Esophagus muscularis mucosa (tissue), 4 donors: ENCODE results near the gene RNLS. TPM values are rescaled to one million over a fixed set of nuclear protein-coding genes. Genes with fewer than 3 reads are reported as not detected.

Experiments used
- DNase-seq: peaks from one replicate; pipeline ENCODE4 v3.0.0-alpha.2; 2017; ENCODE audit errors: extremely low spot score
- H3K27ac ChIP-seq, 4 donors: fragments of 200-600 bp; sonication (generic); replicated peaks in 1 of 4; 1 replicate in 3 of 4; 2 replicates in 1 of 4; pipeline ENCODE4 v1.5.1; 2016 to 2019; ENCODE audit warnings: mild to moderate bottlenecking in 1 of 4
- H3K27me3 ChIP-seq, 4 donors: fragments of 200-600 bp; sonication (generic); one replicate each; pipeline versions ENCODE4 v1.5.1 to v1.6.0; 2016 to 2019
- H3K36me3 ChIP-seq, 4 donors: fragments of 200-600 bp; sonication (generic); one replicate each; pipeline ENCODE4 v1.5.1; 2016 to 2019
- H3K4me1 ChIP-seq, 4 donors: fragments of 200-600 bp; sonication (generic); one replicate each; pipeline ENCODE4 v1.5.1; 2016 to 2019
- H3K4me3 ChIP-seq, 4 donors: fragments of 200-600 bp; sonication (generic); 1 replicate in 2 of 4; 2 replicates in 2 of 4; pipeline ENCODE4 v1.5.1; 2016 to 2019; ENCODE audit warnings: mild to moderate bottlenecking in 4 of 4, moderate library complexity in 1 of 4
- H3K9me3 ChIP-seq, 4 donors: fragments of 200-600 bp; sonication (generic); 1 replicate in 3 of 4; 2 replicates in 1 of 4; pipeline ENCODE4 v1.5.1; 2016 to 2019
- EP300 ChIP-seq: sonication (generic); formaldehyde crosslinking; IDR thresholded peaks from one replicate; pipeline ENCODE4 v1.6.1; 2017; ENCODE audit warnings: antibody characterized with exemption
- POLR2A ChIP-seq: fragments of 450-650 bp; IDR thresholded peaks from one replicate; pipeline ENCODE4 v1.6.1; 2017; ENCODE audit warnings: antibody characterized with exemption, moderate library complexity, mild to moderate bottlenecking, low read depth
- POLR2AphosphoS5 ChIP-seq, 2 donors: sonication (generic); formaldehyde crosslinking; IDR thresholded peaks; one replicate each; pipeline ENCODE4 v1.6.1; 2017; ENCODE audit warnings: antibody characterized with exemption in 2 of 2
- WGBS: methylation state at CpG from one replicate; pipeline ENCODE4 v1.1.5; 2018; 5-methylcytosine and 5-hydroxymethylcytosine counted together
- intact Hi-C: fragments of 100-400 bp; cut with DNase I; formaldehyde crosslinking; loops from one replicate; pipeline ENCODE4 v1.15.1; 2023
- total RNA-seq, 4 donors: library from RNA; depleted of rRNA; stranded (reverse); fragments of >200 nt; gene quantifications; one replicate each; pipeline versions ENCODE4 v1.1.0 to v1.2.1, GENCODE V29; 2016
- TF ChIP-seq, protein P1 (sequence below), 3 experiments: fragments of 200-600 bp in 2 of 3; fragments of 450-650 bp in 1 of 3; sonication (generic) in 2 of 3; IDR thresholded peaks; one replicate each; pipeline ENCODE4 v1.5.1; 2017 to 2019; ENCODE audit warnings: antibody characterized with exemption in 3 of 3, mild to moderate bottlenecking in 2 of 3, moderate library complexity in 1 of 3

RNLS gene
- total RNA-seq, 4 donors from 2014 or later = 6.7 to 12.9 (median 10.9) TPM

DNA sequence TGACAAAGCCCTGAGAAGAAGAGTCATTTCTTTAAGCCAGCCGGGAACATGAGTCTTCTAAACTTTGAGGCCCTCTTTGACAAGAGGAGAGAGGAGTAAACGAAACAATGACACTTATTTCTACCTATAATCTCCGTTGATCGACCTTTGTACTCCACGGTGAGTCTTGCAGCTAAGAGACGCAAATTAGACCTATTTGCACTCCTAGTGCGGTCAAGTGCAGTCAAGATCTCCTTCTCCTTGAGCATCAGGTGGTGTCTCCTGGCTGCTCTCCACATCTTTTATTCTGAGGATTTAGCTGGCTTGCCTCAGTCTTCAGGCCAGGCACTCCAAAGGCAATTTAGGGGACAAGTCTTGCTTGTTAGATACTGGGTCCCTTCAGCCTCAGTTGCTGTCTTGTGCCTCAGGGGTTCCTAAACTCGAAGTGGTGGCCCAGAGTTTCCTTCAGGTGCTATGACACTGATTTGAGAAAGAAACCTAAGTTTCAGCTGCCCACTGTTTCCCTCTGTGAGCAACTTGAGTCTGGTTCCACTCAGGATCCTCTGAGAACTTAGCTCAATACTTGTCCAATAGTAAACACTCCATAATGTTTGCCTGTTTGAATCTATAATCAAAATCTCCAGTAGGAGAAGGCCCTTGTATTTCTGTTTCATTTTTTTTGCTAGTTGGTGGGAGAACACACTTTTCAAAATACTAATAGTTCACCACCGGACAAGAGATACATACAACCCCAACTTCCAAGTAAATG, 312.9 kb downstream of the RNLS start:
- intact Hi-C loops = no loop called here
- TF ChIP-seq, protein P1, sequence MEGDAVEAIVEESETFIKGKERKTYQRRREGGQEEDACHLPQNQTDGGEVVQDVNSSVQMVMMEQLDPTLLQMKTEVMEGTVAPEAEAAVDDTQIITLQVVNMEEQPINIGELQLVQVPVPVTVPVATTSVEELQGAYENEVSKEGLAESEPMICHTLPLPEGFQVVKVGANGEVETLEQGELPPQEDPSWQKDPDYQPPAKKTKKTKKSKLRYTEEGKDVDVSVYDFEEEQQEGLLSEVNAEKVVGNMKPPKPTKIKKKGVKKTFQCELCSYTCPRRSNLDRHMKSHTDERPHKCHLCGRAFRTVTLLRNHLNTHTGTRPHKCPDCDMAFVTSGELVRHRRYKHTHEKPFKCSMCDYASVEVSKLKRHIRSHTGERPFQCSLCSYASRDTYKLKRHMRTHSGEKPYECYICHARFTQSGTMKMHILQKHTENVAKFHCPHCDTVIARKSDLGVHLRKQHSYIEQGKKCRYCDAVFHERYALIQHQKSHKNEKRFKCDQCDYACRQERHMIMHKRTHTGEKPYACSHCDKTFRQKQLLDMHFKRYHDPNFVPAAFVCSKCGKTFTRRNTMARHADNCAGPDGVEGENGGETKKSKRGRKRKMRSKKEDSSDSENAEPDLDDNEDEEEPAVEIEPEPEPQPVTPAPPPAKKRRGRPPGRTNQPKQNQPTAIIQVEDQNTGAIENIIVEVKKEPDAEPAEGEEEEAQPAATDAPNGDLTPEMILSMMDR (IDR thresholded peaks at IDR 0.05) = no peak
- TF ChIP-seq POLR2A = no peak
- Histone ChIP-seq H3K4me3 (no peak overlapping the region), H3K27me3 (no peaks in the 10 kb centered on the region), H3K9me3 (no peaks in the 10 kb centered on the region), H3K36me3 (no peaks in the 10 kb centered on the region), H3K4me1 (peaks cover 0 to 6% (median 2%) of the 10 kb centered on the region in 4 donors), H3K27ac (no peak overlapping the region)
- DNase-seq = no peak
- WGBS = 97% methylated on average over 9 of the region's 9 CpGs

DNA sequence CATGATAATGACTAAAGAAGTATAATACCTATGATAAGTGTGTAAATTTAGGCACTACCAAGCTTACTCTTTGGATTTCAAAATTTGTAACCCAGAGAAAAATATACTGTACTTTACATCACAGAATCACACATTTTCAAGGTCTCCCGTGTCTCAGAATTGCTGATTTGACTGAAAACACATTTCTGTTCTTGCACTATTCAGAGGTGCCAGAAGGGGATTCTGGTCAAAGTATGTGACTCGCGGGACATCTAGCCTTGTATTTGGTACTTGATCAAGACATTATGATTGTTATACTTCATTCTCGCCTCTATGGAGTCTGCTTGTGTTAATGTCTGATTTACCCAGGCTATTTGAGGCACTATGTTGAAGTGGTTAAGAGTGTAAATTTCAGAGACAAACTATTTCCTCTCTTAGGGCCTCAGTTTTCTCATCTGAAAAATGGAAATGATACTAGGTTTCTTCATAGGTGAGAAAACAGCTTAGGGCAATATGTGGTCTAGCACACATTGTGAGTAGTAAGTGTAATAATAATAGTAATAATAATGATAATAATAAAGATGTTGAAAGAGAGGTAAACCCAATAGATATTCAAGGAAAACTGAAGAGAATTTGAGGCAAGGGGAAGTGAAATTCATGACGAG, 320.4 kb downstream of the RNLS start:
- no peak for DNase-seq
- 94% methylated on average over 5 of the region's 5 CpGs for WGBS
- Histone ChIP-seq H3K27ac (no peak overlapping the region), H3K36me3 (no peaks in the 10 kb centered on the region), H3K9me3 (no peaks in the 10 kb centered on the region), H3K27me3 (no peaks in the 10 kb centered on the region), H3K4me1 (no peaks in the 10 kb centered on the region), H3K4me3 (no peak overlapping the region)
- no peak for TF ChIP-seq POLR2A
- TF ChIP-seq, protein P1 (IDR thresholded peaks at IDR 0.05) = no peak
- intact Hi-C loops = no loop called here

DNA sequence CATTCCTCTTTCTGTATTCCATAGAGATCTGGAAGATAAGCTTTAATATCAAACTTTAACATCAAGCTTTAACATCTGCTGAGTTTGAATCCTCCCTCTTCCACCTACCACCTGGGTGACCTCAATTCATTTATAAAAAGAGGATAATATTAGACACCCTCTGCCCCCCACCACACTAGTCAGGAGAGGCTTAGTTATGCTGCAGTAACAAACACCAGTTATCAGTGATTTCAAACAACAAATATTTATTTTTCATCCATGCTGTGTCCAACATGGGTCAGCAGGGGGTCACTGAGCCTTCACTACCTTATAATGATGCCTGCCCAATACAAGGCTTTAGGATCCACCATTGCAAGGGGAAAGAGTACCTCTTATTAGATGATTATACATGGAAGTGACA, 322.0 kb downstream of the RNLS start:
- intact Hi-C loops = no loop called here

DNA sequence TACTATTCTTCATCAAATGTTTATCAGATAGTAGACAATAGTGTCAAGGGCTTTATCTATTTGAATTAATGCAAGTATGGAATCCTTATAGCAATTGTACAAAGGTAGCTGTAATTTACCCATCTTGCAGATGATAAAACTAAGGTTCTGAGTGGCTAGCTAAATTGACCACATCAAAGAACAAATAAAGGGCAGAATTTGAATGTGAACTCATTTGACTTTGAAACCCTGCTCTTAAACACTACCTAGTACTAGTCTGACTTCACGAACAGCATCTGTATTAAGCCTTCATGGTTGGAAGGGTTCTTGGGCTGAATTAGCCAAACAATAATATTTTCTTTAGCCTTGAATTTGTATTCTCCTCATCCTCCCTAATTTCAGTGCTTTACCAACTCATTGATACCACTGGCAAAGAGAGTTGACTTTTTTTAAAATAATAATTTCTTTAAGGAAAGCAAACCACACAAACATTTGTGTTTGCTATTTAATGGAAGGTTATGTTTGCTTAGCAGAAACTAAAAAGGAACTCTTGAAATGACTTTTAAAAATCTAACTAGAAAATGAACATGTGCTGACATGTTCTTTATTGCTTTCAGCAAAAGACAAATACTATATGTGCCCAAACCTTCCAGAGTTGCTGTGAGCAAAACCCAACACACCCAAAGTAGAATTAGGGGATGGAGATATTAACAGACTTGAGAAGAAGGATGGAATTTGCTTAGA, 322.6 kb downstream of the RNLS start:
- Histone ChIP-seq H3K4me1 (peaks cover 0 to 16% (median 9%) of the 10 kb centered on the region in 4 donors), H3K9me3 (no peaks in the 10 kb centered on the region), H3K27me3 (no peaks in the 10 kb centered on the region), H3K4me3 (no peak overlapping the region), H3K36me3 (no peaks in the 10 kb centered on the region), H3K27ac (no peak overlapping the region)
- 89% methylated on average over 1 of the region's 1 CpG for WGBS
- no peak for DNase-seq
- intact Hi-C loops = no loop called here
- no peak for TF ChIP-seq POLR2A
- no peak for TF ChIP-seq POLR2AphosphoS5 (IDR thresholded peaks at IDR 0.05)
- TF ChIP-seq, protein P1 (IDR thresholded peaks at IDR 0.05) = no peak
- TF ChIP-seq EP300 = no peak

More for the DNA sequence above, 322.0 kb downstream of the RNLS start:
- Histone ChIP-seq H3K9me3 (no peaks in the 10 kb centered on the region), H3K27ac (no peak overlapping the region), H3K4me1 (peaks cover 0 to 12% (median 9%) of the 10 kb centered on the region in 4 donors), H3K4me3 (no peak overlapping the region), H3K36me3 (no peaks in the 10 kb centered on the region), H3K27me3 (no peaks in the 10 kb centered on the region)
- no peak for DNase-seq
- no peak for TF ChIP-seq EP300
- TF ChIP-seq, protein P1 (IDR thresholded peaks at IDR 0.05) = no peak
- no peak for TF ChIP-seq POLR2AphosphoS5 (IDR thresholded peaks at IDR 0.05)
- TF ChIP-seq POLR2A = no peak
